GM21576 (cell line): ENCODE results near the gene EMC9.

ENCODE experiments used
- ATAC-seq: cut with Tn5 transposase; IDR thresholded peaks from one replicate; pipeline ENCODE4 v1.9.1; 2021; ENCODE audit warnings: mild to moderate bottlenecking, moderate library complexity; ENCODE audit not compliant: unreplicated experiment

The EMC9 gene

GRCh38 chr14:24092505-24093206 lies 48.7 kb downstream of the EMC9 start:
- no peak for ATAC-seq

- no peak for ATAC-seq
Observed at GRCh38 chr14:24092110-24092504, 49.3 kb downstream of the EMC9 start.

- no peak for ATAC-seq
Observed at GRCh38 chr14:24089890-24090289, 51.5 kb downstream of the EMC9 start.
